GM08714 (cell line): ENCODE results near the gene NKAIN1.
"Not testable (repeated sequence)": the region's sequence is repeated elsewhere in the genome, so short reads cannot be mapped to it uniquely, and the experiment has no call there.

Experiments
- H3K4me3 ChIP-seq: fragments of 200-500 bp; sonication (Bioruptor generic); 2 replicates; pipeline ENCODE4 v1.5.1; 2014; ENCODE audit warnings: mild to moderate bottlenecking, low read length, inconsistent platforms
- ZNF274 ChIP-seq: IDR thresholded peaks from 2 replicates; pipeline ENCODE4 v1.6.1; 2012; ENCODE audit warnings: mild to moderate bottlenecking, low read depth, low read length

The NKAIN1 gene

DNA sequence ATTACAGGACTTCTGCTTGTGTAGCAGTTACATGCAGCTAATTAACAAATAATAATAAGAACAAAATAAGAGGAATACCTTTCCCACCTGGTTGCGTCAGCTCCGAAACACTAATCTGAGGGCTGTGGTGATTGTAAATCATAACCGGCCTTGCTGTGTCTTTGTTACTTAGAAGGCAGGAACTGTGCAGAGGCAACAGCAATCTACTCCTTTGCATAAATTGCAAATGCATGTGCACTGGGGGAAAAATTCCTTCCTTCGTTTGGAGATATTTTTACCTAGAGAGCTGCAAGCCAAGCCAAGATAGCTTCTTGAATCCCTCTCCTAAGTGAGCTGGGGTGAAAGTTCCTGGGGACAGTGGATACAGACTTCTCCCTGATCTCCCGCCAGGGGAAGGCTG, 46.0 kb downstream of the NKAIN1 start:
- TF ChIP-seq ZNF274 = no peak
- no peak overlapping the region for H3K4me3 ChIP-seq

DNA sequence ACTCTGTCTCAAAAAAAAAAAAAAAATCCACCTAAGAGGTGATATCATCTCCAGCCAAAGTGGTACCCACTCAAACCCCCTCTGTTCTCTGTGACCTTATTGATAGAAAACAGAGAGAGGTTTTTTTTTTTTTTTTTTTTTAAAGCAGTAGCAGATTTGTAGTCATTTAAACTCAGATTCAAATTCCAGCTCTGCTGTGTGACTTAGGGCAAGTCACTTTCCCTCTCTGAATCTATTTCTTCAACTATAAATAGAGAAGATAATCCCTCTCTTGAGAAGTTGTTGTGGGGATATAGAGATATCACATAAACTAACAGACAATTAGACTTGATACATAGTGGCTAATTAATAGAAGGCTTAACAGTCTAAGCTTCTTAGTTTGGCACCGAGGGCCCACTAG, 48.4 kb downstream of the NKAIN1 start:
- no peak overlapping the region for H3K4me3 ChIP-seq
- TF ChIP-seq ZNF274 = no peak

DNA sequence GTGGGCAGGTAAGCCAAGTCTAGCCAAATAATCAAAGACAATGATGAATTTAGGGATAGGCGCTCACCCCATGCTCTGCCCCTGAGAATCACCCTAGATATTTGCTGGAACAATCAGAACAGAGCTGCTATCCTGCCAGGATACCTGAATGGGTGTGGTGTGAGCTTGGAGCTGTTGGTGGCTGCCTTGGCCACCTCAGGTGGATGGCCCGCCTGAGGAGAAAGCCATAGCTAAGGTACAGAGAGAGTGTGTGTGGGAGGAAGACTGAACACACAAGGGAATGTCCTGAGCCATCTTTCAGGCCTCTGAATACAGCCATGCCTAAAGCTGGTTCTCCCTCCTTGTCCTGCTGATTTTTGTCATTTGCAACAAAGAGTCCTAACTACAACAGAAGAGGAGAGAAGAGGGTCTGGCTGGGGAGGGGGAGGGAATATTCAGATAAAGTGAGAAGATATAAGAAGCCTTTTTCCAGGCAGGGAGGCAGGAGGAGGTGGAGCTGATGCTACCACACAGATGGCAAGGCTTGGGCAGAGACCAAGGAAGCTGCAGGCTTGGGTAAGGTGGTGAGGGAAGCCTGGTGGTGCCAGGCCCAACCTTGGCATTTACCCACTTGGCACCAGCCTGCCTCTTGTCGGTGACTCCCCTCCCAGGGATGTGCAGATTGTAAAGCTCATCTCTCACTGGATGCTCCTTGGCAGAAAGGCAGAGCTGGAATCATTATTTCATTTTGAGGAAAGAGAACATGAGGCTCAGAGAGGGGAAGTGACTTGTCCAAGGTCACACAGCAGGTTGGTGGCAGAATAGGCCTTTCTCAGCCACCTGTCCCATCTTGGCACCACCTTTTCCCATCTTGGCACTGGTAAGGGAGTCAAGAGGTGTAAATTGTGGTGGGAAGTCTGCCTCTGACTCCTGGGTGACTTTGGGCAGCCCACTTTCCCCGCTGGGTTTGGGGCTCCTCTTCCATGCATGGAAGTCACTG, 49.7 kb downstream of the NKAIN1 start:
- no peak for TF ChIP-seq ZNF274
- no peak overlapping the region for H3K4me3 ChIP-seq

DNA sequence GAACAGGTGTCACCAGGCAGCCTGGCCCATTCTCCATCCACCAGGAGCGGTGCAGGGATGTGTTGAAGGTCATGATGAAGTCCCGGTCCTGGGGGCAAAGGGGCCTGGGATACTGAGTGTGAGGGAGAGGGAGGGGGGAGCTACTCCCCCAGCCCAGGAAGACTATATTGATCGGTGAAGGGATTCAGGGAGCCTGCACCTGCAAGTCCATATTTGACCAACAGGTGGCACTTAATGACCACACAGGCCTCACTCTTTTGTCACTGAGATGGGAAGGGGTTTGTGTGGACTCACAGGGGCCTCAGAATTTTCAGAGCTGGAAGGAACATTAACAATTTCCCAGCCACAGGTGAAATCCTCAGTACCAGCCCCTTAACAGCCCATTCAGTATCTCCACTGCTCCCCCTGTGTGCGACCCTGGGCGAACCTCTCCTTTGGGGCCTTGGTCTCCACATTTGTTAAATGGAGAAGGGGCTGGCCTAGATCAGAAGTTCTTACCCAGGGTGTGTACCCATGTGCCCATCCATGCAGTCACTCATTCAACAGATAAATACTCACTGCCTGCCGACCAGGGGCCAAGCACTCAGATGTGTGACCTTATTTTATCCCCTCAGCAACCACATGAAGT, 55.6 kb downstream of the NKAIN1 start:
- TF ChIP-seq ZNF274 = no peak
- no peak overlapping the region for H3K4me3 ChIP-seq

DNA sequence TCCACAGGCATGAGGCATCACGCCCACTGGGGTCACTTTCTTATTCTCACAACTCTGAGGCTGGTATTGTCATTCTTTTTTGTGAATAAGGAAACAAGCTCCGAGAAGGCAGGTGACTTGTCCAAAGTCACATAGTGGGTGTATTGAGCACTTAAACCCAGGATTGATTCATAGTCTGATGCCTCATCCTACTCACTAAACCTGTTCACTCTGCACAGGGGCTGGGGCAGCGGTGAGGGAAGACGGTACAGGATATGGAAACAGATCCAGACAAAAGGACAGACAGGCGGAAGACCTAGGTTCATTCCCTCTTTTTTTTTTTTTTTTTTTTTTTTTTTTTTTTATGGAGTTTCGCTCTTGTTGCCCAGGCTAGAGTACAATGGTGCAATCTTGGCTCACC, 56.6 kb downstream of the NKAIN1 start:
- no peak for TF ChIP-seq ZNF274
- no peak overlapping the region for H3K4me3 ChIP-seq

DNA sequence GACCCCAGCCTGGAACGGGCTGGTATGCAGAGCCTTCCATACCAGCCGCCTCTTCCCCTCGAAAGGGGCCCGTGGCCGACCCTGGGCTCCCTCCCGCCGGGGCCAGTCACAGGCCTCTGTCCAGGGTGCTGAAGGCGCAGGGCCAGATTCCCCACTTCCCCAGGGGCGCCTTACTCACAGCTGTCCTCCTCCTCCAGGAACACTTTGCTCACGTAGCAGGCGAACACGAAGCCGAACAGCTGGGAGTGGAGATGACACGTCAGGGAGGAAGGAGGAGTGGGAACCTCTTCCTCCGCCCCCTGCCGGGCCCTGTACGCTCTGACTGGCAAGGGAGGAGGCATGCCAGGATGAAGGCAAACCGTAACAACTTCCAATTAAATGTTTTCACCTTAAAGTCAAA, 57.3 kb downstream of the NKAIN1 start:
- no peak for TF ChIP-seq ZNF274
- H3K4me3 ChIP-seq = no peak overlapping the region

DNA sequence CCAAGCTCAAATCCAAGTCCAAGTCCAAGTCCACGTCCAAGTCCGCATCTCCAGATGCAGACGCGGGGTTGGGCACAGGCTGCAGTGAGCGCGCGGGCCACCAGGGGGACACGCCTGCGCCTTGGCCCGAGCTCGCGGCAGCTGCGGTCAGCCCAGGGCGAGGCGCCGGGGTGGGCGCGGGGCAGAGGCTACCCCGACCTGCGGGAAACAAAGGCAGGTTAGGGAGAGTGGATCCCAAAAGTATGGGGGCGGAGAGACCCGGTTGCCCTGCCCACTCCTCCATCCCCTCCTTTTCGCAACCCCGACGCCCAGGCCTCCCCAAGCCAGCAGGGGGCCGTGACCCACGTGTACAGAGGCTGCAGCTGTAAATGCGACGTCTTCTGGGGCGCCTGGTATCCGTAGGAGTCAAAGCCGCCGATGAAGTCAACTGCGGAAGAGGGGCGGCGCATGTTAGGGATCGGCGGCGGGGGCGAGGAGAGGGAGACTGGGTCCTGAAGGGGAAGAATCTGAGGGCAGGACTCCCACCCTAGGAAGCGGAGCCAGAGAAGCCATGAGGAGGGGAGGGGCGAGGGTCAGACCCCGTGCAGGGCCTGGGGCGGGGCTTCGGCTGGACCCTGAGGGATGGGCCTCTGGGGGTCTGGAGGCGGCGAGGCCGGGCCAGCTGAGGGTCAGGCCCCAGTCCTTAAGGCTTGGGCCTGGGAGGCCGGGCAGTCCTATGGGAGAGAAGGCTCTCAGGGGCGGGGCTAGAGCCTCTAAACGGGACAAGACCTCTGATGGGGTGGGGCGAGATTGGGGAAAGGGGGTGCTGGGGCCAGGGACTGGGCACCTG, 58.0 kb downstream of the NKAIN1 start:
- H3K4me3 ChIP-seq = no peak overlapping the region
- no peak for TF ChIP-seq ZNF274

DNA sequence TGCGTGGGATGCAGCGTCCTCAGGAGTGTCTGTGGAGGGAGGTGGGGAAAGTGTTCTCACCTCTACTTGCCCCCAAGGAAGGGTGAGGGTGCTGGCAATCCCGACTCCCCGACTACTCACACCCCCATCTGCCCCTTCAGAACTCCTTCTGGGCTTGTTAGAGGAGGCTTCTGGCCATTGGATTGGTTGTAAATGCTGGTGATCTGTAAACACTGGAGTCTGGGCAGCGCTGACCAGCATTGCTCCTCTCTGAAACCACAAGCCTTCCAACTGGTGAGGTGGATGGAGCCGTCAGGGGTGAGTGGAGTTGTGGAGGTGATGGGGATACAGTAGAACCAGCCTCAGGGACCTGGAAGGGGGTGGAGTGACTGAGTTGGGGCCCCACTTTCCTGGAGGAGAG, 59.3 kb downstream of the NKAIN1 start:
- H3K4me3 ChIP-seq = no peak overlapping the region
- no peak for TF ChIP-seq ZNF274

DNA sequence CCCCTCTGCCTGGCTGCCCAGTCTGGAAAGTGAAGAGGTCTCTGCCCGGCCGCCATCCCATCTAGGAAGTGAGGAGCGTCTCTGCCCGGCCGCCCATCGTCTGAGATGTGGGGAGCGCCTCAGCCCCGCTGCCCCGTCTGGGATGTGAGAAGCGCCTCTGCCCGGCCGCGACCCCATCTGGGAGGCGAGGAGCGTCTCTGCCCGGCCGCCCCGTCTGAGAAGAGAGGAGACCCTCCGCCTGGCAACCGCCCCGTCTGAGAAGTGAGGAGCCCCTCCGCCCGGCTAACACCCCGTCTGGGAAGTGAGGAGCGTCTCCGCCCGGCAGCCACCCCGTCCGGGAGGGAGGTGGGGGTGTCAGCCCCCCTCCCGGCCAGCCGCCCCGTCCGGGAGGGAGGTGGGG, 63.4 kb downstream of the NKAIN1 start:
- H3K4me3 ChIP-seq = not testable (repeated sequence)

DNA sequence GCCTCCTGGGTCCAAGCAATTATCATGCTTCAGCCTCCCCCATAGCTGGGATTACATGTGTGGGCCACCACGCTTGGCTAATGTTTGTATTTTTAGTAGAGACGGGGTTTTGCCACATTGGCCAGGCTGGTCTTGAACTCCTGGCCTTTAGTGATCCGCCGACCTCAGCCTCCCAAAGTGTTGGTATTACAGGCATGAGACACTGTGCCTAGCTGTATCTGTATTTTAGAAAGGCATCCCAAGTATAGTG, 69.3 kb downstream of the NKAIN1 start:
- TF ChIP-seq ZNF274 = no peak
- H3K4me3 ChIP-seq = no peak overlapping the region

DNA sequence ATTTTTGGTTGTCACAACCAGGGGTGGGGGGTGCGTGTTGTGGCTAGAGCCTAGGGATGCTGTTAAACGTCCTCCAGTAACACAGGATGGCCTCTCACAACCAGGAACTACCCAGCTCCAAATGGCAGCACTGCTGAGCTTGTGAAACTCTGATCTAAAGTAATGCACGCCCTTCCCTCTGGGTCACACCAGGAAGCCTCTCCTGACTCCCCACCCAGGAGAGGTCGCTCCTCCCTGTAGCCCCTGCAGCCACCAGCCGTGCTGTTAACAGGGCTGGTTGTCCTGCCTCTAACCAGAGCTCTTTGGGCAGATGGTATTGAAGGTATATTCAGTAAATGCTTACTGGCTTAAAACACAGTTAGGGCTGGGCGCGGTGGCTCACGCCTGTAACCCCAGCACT, 73.2 kb downstream of the NKAIN1 start:
- TF ChIP-seq ZNF274 = no peak
- no peak overlapping the region for H3K4me3 ChIP-seq

DNA sequence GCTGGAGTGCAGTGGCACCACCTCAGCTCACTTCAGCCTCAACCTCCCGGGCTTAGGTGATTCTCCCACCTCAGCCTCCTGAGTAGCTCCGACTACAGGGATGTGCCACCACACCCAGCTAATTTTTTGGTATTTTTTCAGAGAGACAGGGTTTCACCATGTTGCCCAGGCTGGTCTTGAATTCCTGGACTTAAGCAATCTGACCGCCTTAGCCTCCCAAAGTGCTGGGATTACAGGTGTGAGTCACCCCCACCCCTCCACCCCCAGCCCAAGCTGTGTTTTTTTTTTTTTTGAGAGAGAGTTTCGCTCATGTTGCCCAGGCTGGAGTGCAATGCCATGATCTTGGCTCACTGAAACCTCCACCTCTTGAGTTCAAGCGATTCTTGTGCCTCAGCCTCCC, 75.4 kb downstream of the NKAIN1 start:
- H3K4me3 ChIP-seq = no peak overlapping the region
- no peak for TF ChIP-seq ZNF274

DNA sequence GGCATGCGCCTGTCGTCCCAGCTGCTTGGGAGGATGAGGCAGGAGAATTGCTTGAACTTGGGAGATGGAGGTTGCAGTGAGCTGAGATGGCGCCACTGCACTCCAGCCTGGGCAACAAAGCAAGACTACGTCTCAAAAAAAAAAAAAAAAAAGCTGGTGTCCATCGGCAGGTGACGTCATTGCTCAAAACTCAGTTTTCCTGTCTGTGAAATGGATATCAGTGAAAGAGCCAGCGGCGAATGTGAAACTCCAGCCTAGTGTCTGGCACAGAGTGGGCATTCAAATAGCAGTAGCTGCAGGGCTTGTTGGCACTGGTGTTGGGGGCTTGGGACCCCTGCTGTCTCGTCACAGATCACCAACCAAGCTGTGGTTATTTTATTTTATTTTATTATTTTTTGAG, 75.8 kb downstream of the NKAIN1 start:
- TF ChIP-seq ZNF274 = no peak
- H3K4me3 ChIP-seq = no peak overlapping the region

DNA sequence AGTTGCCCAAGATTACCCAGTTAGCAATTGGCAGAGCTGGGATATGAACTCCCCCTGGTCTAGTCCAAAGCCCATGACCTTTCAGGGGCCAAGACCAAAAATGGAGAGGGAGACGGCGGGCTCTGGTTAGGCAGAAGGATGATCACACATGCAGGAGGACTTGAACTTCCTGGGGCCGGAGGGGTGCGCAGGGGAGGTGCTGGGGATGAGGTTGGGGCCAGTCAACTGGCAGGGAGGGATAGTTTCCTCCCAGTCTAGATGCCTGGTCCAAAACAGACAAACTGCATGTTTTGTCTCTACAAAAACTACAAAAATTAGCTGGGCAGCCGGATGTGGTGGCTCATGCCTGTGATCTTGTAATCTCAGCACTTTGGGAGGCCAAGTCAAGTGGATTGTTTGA, 78.1 kb downstream of the NKAIN1 start:
- no peak for TF ChIP-seq ZNF274
- no peak overlapping the region for H3K4me3 ChIP-seq
